DOHH2 (cell line): ENCODE results near the gene TCL1B.

Experiments used
- H3F3A ChIP-seq: fragments of 200-600 bp; sonication (generic), shearing (Covaris generic); 2 replicates; pipeline ENCODE4 v1.6.0; 2016; ENCODE audit warnings: antibody characterized with exemption, mild to moderate bottlenecking; ENCODE audit not compliant: control insufficient read depth, insufficient read depth
- H3K27ac ChIP-seq: fragments of 200-600 bp; sonication (generic); 2 replicates; pipeline ENCODE4 v1.5.1; 2014; ENCODE audit warnings: low read depth, mild to moderate bottlenecking, low read length, moderate library complexity
- H3K27me3 ChIP-seq: fragments of 200-600 bp; sonication (generic); 2 replicates; pipeline ENCODE4 v1.6.1; 2014; ENCODE audit warnings: mild to moderate bottlenecking, low read length, mixed read lengths; ENCODE audit not compliant: control insufficient read depth
- H3K36me3 ChIP-seq: fragments of 200-600 bp; sonication (generic); 2 replicates; pipeline ENCODE4 v1.6.1; 2014; ENCODE audit warnings: mild to moderate bottlenecking, low read length, moderate library complexity, mixed read lengths; ENCODE audit not compliant: control insufficient read depth
- H3K4me1 ChIP-seq: fragments of 200-600 bp; sonication (generic); 2 replicates; pipeline ENCODE4 v1.6.1; 2014; ENCODE audit warnings: mild to moderate bottlenecking, low read length, mixed read lengths; ENCODE audit not compliant: control insufficient read depth
- H3K4me2 ChIP-seq: fragments of 200-600 bp; sonication (generic); 2 replicates; pipeline ENCODE4 v1.6.0; 2014; ENCODE audit warnings: mild to moderate bottlenecking, low read length, moderate library complexity
- H3K4me3 ChIP-seq: fragments of 200-600 bp; sonication (generic); 2 replicates; pipeline ENCODE4 v1.5.1; 2014; ENCODE audit warnings: mild to moderate bottlenecking, low read length, mixed read lengths
- H3K79me2 ChIP-seq: fragments of 200-600 bp; sonication (generic); 2 replicates; pipeline ENCODE4 v1.6.1; 2014; ENCODE audit warnings: mild to moderate bottlenecking, low read length, mixed read lengths; ENCODE audit not compliant: control insufficient read depth
- H3K9me2 ChIP-seq: fragments of 200-600 bp; sonication (generic); replicated peaks from 2 replicates; pipeline ENCODE4 v1.6.1; 2014; ENCODE audit warnings: mild to moderate bottlenecking, low read length, mixed read lengths; ENCODE audit not compliant: control insufficient read depth
- H3K9me3 ChIP-seq: fragments of 200-600 bp; sonication (generic); 2 replicates; pipeline ENCODE4 v1.6.1; 2014; ENCODE audit warnings: antibody characterized with exemption, low read length, mixed read lengths; ENCODE audit not compliant: control insufficient read depth, insufficient read depth
- H4K20me1 ChIP-seq: fragments of 200-600 bp; sonication (generic); 2 replicates; pipeline ENCODE4 v1.6.0; 2014; ENCODE audit warnings: low read depth, mild to moderate bottlenecking, antibody characterized with exemption, low read length, moderate library complexity; ENCODE audit not compliant: control insufficient read depth, insufficient read depth
- EZH2phosphoT487 ChIP-seq: fragments of 200-600 bp; sonication (generic); IDR thresholded peaks from 2 replicates; pipeline ENCODE4 v1.6.1; 2017; ENCODE audit warnings: borderline replicate concordance, mild to moderate bottlenecking, antibody characterized with exemption, low read length, moderate library complexity, mixed read lengths
- TF ChIP-seq, protein P1 (sequence below): fragments of 200-600 bp; sonication (generic); IDR thresholded peaks from one replicate; pipeline ENCODE4 v1.5.1; 2014; ENCODE audit warnings: antibody characterized with exemption, mild to moderate bottlenecking, low read depth, low read length; ENCODE audit not compliant: poor library complexity, severe bottlenecking

TCL1B gene

DNA sequence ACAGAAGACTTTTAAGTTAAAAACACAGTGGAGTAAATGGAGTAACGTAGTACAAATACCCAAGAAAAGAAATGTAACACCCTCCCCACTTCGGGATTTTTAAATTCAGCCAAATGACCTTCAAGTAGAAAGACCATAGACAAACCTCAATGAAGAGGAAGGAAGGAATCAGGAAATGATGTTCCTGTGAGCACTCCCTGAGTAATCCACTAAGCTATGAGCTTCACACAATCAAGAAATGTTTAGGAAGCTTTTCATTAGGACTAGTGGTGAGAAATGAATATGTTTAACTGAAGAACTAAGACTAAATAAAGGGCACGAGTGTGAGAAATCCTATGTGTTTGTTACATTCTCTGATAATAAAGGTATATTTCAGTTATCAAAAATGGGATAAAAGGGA is 17.6 kb downstream of the TCL1B start:
- TF ChIP-seq, protein P1, sequence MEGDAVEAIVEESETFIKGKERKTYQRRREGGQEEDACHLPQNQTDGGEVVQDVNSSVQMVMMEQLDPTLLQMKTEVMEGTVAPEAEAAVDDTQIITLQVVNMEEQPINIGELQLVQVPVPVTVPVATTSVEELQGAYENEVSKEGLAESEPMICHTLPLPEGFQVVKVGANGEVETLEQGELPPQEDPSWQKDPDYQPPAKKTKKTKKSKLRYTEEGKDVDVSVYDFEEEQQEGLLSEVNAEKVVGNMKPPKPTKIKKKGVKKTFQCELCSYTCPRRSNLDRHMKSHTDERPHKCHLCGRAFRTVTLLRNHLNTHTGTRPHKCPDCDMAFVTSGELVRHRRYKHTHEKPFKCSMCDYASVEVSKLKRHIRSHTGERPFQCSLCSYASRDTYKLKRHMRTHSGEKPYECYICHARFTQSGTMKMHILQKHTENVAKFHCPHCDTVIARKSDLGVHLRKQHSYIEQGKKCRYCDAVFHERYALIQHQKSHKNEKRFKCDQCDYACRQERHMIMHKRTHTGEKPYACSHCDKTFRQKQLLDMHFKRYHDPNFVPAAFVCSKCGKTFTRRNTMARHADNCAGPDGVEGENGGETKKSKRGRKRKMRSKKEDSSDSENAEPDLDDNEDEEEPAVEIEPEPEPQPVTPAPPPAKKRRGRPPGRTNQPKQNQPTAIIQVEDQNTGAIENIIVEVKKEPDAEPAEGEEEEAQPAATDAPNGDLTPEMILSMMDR: no peak
- no peak for TF ChIP-seq EZH2phosphoT487
- H4K20me1 ChIP-seq: no peaks in the 10 kb centered on the region
- H3K79me2 ChIP-seq: no peaks in the 10 kb centered on the region
- no peaks in the 10 kb centered on the region for H3K36me3 ChIP-seq
- H3K4me2 ChIP-seq: no peak overlapping the region
- no peak overlapping the region for H3K27ac ChIP-seq
- H3K9me2 ChIP-seq: no peaks in the 10 kb centered on the region
- no peaks in the 10 kb centered on the region for H3K9me3 ChIP-seq
- peaks cover 22% of the 10 kb centered on the region for H3K27me3 ChIP-seq
- no peak overlapping the region for H3K4me3 ChIP-seq
- H3K4me1 ChIP-seq: peaks cover 19% of the 10 kb centered on the region
- no peaks in the 10 kb centered on the region for H3F3A ChIP-seq

DNA sequence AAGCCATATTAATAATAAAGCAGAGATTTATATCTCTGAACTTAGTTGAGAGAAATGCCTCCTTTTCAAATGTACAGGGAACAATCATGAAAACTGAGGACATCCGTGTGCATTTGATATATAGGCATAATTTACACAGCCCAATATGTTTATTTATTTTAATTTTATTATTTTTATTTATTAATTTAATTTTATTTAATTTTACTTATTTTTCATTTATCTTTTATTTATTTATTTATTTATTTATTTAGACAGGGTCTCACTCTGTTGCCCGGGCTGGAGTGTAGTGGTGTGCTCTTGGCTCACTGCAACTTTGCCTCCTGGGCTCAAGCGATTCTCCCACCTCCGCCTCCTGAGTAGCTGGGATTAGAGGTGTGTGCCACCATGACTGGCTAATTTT is 19.3 kb downstream of the TCL1B start:
- H3K9me3 ChIP-seq: no peaks in the 10 kb centered on the region
- H3K4me2 ChIP-seq: no peak overlapping the region
- H3K9me2 ChIP-seq: no peaks in the 10 kb centered on the region
- H3K27ac ChIP-seq: no peak overlapping the region
- peaks cover 24% of the 10 kb centered on the region for H3K27me3 ChIP-seq
- no peaks in the 10 kb centered on the region for H3F3A ChIP-seq
- H3K79me2 ChIP-seq: no peaks in the 10 kb centered on the region
- 0 out of 2 replicates have a peak, but pooled peaks cover 4% of the 10 kb centered on the region for H3K4me1 ChIP-seq
- H3K4me3 ChIP-seq: no peak overlapping the region
- no peaks in the 10 kb centered on the region for H4K20me1 ChIP-seq
- TF ChIP-seq, protein P1: no peak
- 0 out of 2 replicates have a peak, but pooled peaks cover 1% of the 10 kb centered on the region for H3K36me3 ChIP-seq

DNA sequence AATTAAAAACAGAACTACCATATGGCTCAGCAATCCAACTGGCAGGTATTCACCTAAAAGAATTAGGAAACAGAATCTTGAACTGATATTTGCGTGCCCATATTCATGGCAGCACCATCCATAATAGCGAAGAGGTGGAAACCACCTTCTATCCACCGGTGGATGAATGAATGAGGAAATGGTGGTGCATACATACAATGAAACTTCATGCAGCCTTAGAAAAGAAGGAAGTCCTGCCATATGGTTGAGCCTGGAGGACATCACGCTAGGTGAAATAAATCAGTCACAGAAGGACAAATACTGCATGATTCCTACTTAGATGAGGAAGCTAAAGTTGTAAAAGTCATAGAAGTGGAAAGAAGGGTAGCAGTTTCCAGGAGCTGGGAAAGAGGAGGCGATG is 21.1 kb downstream of the TCL1B start:
- no peaks in the 10 kb centered on the region for H4K20me1 ChIP-seq
- no peaks in the 10 kb centered on the region for H3K79me2 ChIP-seq
- H3K27me3 ChIP-seq: peaks cover 37% of the 10 kb centered on the region
- no peaks in the 10 kb centered on the region for H3K9me3 ChIP-seq
- peaks cover 15% of the 10 kb centered on the region for H3K4me1 ChIP-seq
- H3K9me2 ChIP-seq: no peaks in the 10 kb centered on the region
- H3K27ac ChIP-seq: no peak overlapping the region
- H3K4me2 ChIP-seq: no peak overlapping the region
- no peaks in the 10 kb centered on the region for H3F3A ChIP-seq
- H3K36me3 ChIP-seq: 0 out of 2 replicates have a peak, but pooled peaks cover 4% of the 10 kb centered on the region
- TF ChIP-seq, protein P1: no peak
- TF ChIP-seq EZH2phosphoT487: no peak
- no peak overlapping the region for H3K4me3 ChIP-seq

DNA sequence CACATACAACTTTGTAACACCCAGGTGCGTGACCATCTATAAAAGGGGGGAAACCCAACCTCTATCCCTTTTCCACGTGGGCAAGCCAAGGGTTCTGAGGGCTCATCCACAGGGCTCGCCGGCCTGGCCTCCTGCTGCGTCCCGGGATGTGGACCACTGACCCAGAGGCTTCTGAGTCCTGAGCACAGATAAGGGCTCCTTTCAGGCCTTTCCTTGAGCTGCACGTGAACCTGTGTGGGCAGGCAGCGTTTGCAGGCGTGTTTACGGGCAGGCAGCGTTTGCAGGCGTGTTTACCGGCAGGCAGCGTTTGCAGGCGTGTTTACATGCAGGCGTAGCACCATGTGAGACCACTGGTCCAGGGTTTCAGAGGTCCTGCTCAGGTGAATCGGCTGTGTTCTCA is 23.9 kb downstream of the TCL1B start:
- H3F3A ChIP-seq: no peaks in the 10 kb centered on the region
- no peaks in the 10 kb centered on the region for H3K9me2 ChIP-seq
- no peak for TF ChIP-seq EZH2phosphoT487
- TF ChIP-seq, protein P1: no peak
- H3K4me2 ChIP-seq: no peak overlapping the region
- no peaks in the 10 kb centered on the region for H3K79me2 ChIP-seq
- H3K27ac ChIP-seq: no peak overlapping the region
- no peaks in the 10 kb centered on the region for H4K20me1 ChIP-seq
- peaks cover 51% of the 10 kb centered on the region for H3K27me3 ChIP-seq
- H3K4me1 ChIP-seq: peaks cover 23% of the 10 kb centered on the region
- no peaks in the 10 kb centered on the region for H3K9me3 ChIP-seq
- 0 out of 2 replicates have a peak, but pooled peaks cover 6% of the 10 kb centered on the region for H3K36me3 ChIP-seq
- no peak overlapping the region for H3K4me3 ChIP-seq
